Activated CD4-positive, alpha-beta T cell treated with anti-CD3 and anti-CD28 coated beads, Interleukin-2, amount 50 U/mL, for 48 hours (primary cell): ENCODE measurements around the gene PSMD1.

Source experiments
- DNase-seq, 2 experiments: peaks; one replicate each; pipeline ENCODE4 v3.0.0-alpha.2; 2020

The PSMD1 gene

GRCh38 chr2:231036578-231037106, 20.0 kb upstream of the PSMD1 start:
- no peak for DNase-seq

DNA sequence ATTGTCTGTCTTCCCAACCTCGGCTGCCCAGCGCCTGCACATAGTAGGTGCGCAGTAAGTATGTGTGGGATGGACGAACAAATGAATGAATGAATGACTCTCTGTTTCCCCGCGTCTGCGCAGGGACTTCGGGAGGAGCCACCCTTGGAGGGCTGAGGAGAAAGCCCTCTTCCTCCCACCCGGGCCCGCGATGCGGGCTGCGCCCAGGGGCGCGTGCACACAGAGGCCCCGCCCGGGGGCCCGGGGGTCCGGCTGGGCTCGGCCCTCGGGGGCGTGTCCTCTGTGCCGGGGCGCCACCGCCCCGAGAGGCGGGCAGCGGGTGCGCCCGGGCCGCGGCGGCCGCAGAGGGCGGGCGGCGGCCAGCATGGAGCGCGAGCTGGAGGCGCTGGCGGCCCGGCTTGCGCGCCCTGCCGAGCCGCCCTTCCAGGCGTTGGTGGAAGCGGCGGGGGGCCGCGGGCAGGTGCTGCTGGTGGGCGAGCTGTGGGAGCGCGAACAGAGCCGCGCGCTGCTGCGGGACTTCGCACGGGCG, 19.4 kb upstream of the PSMD1 start, which contains the start of gene C2orf72:
C2orf72 (plus strand) TSS at position 322 of the 529 bp plus-strand sequence; CDS start at position 365, 43 bp downstream.
- DNase-seq = no peak

DNA sequence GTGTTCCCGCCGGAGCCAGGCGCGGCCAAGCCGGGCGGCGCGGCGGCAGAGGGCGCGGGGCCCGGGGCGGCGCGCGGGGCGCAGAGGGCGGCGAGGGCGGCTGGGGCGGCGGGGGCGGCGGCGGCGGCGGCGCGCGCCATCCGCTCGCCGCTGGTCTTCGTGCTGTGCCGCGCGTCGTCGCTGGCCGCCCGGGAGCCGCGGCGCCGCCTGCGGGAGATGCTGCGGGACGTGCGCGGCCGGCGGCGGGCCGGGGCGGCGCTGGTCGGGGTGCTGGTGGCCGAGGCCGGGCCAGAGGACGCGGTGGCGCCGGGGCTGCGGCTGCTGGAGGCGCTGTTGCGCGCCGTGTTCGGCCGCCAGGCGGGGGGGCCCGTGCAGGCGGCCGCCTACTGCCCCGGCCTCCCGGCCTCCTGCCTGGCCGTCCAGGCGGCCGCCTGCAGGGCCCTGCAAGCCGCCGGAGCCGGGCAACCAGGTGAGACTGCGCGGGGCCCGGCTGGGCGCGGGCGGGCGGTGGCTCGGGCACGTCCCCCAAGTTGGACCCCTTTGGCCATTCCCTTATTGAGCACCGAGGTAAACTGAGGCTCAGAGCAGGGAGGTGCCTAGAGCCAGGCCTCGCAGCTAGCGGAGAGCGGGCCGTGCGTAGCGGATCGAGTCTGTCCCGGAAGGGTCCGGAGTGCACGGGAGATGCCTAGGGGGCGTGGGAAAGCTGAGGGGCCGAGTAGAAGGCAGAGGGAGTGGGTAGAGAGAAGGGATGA, 18.8 kb upstream of the PSMD1 start:
- DNase-seq = no peak

DNA sequence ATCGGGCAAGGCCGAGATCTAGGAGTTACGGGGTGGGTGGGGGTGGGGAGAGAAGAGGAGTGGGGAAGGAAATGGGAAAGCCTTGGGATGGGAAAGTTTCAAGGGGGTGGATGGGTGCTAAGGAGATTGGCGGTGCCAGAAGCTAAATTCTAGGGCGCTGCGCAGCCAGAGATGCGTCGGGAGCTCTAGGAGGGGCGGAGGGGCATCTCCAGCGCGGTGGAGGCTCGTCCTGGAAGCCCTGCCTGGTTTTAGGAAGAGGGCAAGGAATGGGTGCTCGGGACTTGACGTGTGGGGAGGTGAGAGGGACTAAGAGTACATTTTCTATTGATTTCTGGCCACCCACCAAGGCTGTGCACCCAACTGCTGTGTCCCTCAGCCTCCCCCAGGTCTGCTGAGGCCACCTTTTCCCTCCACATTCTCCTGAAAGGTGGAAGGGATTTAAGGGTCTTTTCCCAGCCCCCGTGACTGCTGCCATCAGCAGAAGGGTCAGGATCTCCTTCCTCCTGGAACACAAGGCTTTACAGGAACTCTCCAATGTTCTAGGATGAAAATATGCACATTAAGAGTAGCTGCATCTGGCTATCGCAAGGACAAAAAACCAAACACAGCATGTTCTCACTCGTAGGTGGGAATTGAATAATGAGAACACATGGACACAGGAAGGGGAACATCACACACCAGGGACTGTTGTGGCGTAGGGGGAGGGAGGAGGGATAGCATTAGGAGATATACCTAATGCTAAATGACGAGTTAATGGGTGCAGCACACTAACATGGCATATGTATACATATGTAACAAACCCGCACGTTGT, 18.0 kb upstream of the PSMD1 start:
- no peak for DNase-seq

- DNase-seq = no peak
Observed at GRCh38 chr2:231039294-231039664, 17.4 kb upstream of the PSMD1 start.

DNA sequence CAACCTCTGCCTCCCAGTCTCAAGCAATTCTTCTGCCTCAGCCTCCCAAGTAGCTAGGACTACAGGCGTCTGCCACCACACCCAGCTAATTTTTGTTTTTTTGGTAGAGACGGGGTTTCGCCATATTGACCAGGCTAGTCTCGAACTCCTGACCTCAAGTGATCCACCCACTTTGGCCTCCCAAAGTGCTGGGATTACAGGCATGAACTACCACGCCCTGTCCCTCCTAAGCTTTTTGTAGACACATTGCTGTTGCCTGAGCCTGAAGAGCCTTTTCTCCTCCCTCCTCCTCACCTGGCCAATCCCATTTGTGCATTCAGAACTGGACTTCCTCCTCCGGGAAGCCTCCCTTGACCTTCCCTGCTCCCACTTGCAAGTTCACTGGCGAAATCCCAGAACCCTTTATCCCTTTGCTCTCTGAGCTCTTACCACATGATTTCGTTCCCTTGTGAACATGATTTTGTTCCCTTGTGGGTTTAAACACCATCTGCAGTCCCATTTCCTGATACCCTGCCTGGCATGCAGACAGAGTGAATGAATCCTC, 16.8 kb upstream of the PSMD1 start:
- no peak for DNase-seq

GRCh38 chr2:231041061-231041689, 15.5 kb upstream of the PSMD1 start:
- DNase-seq = no peak

- no peak for DNase-seq
Observed at GRCh38 chr2:231043796-231044195, 12.9 kb upstream of the PSMD1 start.

GRCh38 chr2:231046916-231047273, 9.8 kb upstream of the PSMD1 start:
- no peak for DNase-seq

- no peak for DNase-seq
Observed at GRCh38 chr2:231047274-231047922, 9.3 kb upstream of the PSMD1 start.

DNA sequence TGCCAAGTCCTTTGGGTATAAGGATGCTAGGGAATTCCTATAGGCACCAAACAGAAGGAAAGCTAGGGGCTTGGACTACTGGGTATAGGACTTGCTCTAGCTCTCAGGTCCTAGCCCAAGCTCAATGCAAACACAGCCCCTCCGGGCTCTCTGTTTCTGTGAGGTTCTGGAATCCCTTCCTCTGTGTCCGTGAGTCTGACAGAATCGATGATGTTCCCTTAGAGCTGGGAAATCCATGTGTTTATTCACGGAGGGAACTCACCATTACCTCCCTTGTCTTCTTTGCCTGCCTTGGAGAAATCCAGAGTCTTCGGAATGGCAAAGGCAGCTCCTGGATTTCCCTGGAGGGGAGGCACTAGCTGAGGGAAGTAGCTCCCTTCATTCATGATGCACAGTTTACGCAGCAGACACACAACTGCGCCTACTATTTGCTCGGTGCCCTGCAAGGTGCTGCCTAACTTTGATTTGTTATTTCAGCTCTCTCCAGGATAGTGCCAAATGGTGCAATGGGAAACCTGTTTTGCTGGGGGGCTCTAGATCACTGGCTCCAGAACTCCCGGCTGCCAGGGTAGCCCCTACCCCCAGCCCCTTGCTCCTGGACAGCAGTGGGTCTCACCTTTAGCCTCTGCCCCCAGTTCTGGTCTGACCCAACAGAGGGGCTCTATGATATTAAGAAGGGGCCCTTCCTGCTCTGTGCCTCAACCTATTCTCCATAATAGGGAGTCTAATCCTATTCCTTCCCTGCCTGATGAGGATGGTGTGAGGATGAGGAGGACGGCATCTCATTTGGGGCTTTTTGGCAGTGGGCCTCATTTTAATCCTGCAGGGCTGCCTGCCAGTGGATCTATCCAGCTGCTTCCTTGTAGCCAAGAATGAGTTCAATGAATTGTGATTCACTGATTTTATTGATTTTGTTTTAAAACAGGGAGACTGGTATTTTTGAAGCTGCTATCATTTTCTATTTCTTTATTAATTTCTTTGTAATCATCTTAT, 8.4 kb upstream of the PSMD1 start:
- DNase-seq = no peak

DNA sequence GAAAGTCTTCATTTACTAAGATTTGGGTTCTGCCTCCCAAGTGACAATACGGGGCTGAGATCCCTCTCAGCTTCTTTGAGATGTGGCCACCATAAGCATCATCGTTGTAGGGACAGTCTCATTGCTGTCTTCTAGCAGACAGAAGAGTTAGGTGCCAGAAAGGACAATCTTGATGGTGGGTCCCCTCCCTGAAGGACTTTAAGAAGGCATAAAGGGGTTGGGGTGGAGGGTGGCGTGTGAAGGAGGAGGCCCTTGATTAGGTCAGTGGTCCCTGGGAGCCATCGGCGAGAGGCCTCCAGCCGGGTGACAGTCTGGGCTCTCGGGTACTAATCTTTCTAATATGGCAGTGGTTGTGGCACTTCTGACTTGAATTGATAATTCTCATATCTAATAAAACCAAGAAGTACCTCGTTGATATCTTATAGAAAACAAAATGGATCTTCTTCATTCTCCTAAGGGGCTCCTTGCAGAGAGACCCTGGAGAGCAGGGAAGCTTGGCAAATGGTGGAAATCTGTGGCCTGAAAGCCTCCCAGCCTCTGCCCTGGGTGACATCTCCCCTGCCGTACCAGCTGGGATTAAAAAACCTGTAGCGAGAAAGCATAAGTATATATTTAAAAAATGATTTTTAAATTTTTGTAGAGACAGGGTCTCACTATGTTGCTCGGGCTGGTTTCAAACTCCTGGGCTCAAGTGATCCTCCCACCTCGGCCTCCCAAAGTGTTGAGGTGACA, 7.2 kb upstream of the PSMD1 start:
- DNase-seq = no peak

DNA sequence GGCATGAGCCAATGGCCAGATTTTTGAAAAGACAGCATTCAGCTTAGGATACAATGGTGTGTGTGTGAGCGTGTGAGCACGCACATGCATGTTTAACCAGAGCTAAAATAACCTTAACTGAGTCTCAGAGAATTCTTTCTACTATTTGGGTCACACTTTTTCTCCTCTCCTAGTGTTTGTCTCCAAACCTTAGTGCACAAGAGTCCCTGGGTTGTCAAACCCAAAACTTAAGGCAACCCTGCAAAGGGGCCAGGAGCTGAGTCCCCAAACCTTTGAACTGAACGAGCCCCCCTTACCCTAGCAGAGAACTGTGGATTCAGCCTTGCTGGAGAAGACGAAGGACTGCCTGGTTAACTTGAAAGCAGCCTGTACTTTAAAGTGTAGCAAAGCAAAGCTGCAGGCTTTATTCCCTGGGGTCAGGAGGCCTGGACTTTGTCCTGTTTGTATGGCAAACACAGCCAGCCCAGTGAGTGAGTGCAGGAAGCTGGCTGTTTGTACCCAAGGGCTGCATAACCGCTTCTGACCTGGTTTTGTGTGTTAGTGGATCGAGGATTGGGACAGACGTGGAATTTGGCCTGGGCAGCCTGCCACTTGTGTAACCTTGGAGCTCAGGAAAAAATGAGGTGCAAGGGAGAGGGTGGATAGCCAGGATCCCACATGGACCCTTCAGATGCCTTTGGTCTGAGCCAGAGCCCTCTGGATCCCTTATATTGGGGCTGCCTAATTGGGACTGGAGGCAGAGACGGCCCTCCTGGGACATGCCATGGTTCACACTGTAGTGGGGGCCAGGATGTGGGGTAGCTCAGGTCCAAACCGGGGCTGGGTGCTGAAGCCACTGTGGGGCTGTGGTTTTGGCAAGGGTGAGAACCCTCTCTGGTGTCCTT, 6.4 kb upstream of the PSMD1 start:
- DNase-seq = no peak

- no peak for DNase-seq
Observed at GRCh38 chr2:231051116-231051515, 5.6 kb upstream of the PSMD1 start.

GRCh38 chr2:231052494-231053451, 3.9 kb upstream of the PSMD1 start:
- peak; percentile 86 to 87 for DNase-seq

GRCh38 chr2:231053846-231054245, 2.8 kb upstream of the PSMD1 start:
- DNase-seq = no peak

- no peak for DNase-seq
Observed at GRCh38 chr2:231057590-231057989, 923 bp downstream of the PSMD1 start.
